C4-2B (cell line): ENCODE results near the gene DCUN1D3.

Experiments used
- CTCF ChIP-seq: fragments of 450-650 bp; conservative IDR thresholded peaks from 2 replicates; pipeline ENCODE4 v1.5.1; 2017; ENCODE audit warnings: mild to moderate bottlenecking
- ZFX ChIP-seq: fragments of 450-650 bp; IDR thresholded peaks from 2 replicates; pipeline ENCODE4 v1.6.1; 2017

DNA sequence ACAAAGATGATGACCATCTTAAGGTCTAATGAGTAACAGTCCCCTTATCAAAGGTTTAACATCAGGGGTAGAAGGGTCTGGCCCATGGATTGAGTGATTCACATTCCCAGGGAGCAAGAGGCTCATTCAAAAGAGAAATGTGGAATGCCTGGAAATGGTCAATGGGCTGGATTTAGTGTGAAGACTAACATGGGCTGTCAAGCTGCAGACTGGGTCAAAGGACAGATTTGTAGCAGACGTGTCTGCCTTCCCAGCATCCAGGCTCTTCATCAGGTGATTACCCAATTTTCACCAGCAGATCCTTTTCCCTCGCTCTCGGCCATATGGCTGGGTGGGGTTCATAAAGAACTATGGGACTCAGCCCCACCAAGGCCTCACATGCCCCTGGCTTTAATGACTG lies 26.8 kb downstream of the DCUN1D3 start:
- TF ChIP-seq CTCF (no peak), ZFX (no peak)
